ENCODE data around the gene PIAS4.

Gene PIAS4

DNA sequence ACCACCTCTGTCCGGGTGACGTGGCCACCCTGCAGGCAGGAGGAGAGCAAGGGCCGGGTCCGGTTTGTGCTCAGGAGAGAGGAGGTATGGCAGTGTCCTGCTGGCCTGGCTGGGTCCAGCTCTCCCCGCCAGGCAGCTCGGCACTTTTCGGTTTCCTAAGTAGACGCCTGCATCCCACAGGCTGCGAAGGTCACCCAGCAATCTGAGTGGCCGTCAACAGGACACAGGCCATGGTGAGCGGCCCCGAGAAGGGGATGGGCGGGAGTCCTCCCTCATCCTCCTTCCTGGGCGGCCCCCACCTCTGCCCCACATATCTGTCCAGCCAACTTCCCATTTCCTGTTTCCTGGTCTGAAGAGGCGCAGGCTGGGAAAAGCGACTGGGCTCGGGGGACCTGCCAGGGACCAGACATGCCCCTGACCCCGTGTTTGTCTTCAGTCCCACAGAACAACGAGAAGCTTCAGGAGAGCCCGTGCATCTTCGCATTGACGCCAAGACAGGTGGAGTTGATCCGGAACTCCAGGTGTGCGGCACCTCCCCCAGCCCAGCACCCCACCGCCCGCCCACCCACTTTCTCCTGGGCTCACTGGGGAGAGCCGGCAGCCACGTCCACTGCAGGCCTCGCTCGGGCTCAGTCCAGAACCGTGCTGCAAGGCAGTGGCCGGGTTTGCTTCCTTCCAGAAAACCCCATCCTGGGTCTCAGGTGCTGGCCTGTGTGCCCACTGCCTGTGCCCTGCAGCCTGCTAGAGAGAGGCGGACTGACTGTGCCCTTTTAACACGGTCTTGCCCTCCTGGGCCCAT lies 16.3 kb downstream of the PIAS4 start:
- no peak for DNase-seq (ENCODE audit: low read depth)

DNA sequence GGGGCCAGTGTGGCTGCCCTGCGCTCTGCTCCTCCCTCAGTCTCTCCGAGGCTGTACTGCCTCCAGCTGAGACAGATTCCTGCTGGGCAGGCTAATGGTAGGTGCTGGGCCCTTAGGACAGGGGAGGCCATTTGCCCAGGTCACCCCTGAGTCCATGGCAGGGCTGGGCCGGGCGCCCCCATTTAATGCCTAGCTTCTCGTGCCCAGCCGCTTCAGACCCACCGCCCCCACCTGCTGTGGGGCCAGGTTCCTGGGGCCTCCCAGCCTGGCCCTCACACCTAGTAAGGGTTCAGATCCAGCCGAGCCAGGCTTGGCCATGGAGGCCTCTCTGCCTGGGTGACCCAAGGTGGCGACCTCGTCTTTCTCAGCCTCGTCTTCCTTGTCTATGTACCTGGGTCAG lies 17.8 kb downstream of the PIAS4 start:
- no peak for DNase-seq (ENCODE audit: low read depth)

DNA sequence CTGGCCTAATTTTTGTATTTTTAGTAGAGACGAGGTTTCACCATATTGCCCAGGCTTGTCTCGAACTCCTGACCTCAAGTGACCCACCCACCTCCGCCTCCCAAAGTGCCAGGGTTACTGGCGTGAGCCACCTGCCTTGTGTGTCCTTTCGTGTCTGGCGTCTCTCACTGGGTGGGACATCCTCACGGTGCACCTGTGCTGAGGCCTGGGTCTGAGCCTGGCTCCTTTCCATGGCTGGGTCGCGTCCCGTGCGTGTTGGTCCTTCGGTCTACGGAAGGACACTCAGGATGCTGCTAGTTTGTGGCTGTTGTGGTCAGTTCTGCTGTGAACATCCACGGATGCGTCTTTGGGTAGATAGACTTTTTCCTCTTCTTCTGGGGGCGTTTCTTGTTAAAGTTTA lies 19.6 kb downstream of the PIAS4 start:
- no peak for DNase-seq (ENCODE audit: low read depth)

DNA sequence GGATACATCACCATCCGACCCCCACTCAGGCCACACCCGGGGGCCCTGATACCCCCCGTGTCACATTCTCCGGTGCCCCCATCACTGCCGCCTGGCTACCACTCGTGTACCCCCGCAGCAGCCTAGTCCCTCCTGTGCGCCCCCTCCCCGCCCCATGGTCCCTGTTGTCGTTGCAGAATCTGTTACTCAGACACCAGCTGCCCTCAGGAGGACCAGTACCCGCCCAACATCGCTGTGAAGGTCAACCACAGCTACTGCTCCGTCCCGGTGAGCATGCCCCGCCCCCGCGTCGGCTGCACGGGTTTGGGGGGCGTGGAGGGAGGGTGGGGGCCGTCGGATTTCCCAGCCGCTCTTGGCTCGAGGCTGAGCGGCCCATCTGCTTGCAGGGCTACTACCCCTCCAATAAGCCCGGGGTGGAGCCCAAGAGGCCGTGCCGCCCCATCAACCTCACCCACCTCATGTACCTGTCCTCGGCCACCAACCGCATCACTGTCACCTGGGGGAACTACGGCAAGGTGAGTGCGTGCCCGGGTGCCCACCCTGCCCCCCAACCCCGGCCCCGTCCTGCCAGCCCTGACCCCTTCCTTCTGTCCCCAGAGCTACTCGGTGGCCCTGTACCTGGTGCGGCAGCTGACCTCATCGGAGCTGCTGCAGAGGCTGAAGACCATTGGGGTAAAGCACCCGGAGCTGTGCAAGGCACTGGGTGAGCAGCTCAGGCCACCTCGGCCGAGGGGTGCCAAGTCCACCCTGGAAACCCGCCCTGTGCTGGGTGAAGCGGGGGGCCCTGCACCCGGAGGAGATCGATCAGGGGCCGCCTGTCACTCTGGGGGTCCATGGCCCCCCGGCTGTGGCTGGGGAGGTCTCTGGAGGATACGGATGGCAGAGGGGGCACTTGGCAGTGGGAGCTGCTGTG lies 21.1 kb downstream of the PIAS4 start:
- DNase-seq (ENCODE audit: low read depth), result no peak

DNA sequence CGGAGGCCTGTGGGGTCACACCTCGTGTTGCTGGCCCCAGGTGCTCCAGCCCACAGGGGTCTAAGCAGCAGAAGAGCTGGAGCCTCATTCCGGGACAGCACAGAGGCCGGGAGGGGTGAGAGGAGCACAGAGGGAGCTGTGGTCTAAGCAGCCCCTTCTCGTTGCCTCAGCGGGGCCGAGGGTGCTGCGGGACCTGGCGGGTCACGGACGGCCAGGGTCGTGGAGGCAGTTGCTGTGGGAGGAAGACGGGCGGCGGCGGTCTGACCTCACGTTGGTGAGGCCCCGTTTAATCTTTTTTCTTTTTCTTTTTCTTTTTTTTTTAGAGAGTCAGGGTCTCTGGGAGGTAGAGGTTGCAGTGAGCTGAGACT lies 21.7 kb downstream of the PIAS4 start:
- DNase-seq (ENCODE audit: low read depth), result no peak

DNA sequence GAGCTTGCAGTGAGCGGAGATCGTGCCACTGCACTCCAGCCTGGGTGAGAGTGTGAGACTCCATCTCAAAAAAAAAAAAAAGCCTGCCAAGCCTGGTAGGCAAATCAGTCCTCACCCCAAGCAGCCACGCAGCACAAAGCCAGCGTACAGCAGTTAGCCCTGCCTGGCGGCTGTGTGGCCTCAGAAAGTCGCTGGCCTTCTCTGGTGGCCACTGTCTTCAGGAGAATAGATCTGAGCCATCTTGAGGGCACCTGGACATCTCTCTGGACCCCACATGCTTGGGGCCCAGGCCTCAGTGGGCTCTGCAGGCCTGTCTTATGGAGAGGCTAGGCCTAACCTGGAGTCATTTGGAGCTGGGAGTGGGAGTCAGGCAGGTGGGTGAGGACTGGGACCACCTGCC lies 23.0 kb downstream of the PIAS4 start:
- no peak for DNase-seq (ENCODE audit: low read depth)

DNA sequence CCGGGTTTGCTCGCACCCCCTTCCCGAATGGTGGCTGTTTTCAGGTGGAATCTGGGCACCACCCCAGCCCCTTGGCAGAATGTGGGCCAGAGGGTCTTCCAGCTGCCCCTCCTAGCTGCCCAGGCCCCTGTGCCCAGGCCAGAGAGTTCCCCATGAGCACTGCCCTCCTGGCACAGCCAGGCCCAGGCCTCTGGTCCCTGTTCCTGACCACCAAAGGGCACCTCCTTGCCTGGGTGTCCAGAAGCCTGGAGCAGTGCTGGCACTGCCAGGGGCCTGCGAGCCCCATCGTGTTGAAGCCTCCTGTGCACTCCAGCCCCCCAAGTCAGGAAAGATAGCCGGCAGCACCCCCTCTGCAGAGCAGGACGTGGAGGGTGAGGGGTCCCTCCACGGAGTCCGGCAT lies 23.4 kb downstream of the PIAS4 start:
- DNase-seq (ENCODE audit: low read depth), result no peak

DNA sequence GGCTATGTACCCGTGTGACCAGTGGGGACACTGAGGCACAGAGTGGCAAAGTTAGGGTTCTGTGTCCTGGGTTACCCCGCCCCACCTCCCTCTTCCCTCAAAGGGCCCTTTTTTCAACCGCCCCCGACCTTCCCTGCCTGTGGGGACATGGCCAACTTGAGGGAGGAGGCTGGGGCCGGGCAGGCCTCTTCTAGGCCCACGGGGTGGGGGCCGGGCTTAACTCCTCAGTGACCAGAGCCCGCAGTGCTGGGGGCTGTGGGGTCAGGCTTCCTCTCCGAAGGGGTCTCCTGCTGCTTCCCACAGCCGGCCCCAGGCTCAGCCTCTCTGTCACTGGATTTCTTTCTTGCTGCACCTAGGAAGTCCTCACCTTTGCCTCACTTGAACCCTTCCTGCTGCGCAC lies 23.9 kb downstream of the PIAS4 start:
- no peak for DNase-seq (ENCODE audit: low read depth)

DNA sequence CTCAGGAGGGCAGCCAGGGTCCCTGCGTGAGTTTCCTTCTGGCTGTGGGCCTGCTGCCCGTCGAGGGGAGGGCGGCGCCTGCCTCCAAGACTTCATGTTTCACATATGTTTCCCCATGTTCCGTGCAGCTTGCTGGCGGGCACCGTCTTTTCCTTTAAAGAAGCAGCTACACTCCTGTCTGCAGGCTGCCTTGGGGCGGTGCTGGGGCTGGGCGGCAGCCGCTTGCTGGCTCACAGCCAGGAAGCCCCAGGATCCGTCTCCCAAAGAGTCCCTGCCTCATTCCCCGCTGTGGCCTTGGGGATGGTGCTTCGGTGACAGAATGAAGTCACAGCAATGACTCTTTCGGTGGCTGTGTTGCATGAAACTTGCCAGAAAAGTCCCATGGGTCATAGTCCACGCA lies 24.9 kb downstream of the PIAS4 start:
- no peak for DNase-seq (ENCODE audit: low read depth)

DNA sequence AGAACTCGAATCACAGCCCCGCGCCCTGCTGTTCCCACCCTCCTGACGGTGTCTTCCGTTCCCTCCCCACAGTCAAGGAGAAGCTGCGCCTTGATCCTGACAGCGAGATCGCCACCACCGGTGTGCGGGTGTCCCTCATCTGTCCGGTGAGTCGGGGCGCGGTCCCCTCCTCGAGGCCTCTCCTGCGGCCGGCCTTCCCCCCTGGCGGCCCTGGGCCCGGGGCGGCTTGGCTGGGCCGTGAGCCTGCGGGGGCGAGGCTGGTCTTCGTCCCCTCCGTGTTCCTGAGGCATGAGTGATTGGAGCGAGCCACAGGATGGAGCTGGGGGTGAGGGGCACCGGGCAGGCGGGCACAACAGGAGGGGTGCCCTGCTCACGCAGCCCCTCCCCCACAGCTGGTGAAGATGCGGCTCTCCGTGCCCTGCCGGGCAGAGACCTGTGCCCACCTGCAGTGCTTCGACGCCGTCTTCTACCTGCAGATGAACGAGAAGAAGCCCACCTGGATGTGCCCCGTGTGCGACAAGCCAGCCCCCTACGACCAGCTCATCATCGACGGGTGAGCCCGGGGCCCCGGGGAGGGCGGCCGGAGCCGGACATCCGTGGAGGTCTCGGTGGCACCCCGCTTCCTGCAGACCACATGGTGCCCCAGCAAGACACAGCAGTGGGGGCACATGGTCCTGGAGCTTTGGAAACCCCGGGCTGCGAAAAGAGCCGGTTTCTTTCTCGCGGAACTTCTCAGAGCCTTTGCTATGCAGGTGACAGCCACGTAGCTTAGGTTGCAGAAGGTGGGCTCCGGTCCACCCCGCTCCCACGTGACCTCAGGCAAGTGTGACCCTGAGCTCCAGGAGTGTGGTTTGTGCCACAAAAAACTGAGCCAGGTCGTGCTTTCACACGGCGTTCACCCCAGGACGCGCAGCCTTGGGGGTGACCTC lies 25.8 kb downstream of the PIAS4 start:
- no peak for DNase-seq (ENCODE audit: low read depth)

DNA sequence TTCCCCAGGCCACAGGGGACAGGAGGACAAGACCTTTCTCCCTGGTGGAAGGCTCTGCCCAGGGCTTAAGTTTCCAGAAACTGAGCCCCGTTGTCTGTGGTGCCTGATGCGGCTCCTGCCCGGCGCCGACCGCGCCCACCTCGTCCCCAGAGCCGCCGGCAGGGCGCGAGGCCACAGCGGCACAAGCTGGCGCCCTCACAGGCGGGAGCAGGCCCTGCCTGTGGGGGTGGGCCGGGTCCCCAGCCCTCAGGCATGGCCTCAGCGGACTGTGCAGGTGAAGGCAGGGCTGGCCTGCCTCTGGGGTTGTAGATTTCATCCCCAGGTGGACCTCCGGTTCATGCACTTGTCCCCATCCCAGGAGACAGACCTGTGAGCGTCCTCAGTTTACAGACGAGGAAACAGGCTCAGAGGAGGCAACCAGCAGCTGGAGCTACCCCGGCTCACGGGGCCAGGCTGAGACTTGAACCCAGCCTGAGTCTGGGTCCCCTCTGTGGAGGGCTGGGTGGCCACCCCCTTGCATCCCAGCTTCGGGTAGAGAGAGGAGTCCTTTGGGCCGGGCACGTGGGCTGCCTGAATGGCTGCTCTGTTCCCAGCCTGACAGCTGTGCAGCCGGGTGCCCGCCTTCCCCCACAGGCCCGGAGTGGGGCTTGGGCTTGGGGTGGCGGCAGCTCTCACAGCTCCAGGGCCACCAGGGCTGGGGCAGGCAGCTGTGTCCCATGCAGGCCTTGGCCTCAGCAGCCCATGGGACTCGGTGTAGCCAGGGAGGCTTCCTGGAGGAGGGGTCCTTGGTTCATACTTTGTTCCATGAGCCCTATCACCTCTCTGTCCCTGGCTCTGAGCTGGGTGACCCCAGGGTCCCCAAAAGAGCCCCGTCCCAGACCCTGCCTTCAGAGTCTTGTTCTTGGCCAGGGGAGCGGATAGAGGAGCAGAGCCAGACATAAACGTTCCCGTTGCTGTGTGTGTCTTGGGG lies 26.8 kb downstream of the PIAS4 start:
- no peak for DNase-seq (ENCODE audit: low read depth)

DNA sequence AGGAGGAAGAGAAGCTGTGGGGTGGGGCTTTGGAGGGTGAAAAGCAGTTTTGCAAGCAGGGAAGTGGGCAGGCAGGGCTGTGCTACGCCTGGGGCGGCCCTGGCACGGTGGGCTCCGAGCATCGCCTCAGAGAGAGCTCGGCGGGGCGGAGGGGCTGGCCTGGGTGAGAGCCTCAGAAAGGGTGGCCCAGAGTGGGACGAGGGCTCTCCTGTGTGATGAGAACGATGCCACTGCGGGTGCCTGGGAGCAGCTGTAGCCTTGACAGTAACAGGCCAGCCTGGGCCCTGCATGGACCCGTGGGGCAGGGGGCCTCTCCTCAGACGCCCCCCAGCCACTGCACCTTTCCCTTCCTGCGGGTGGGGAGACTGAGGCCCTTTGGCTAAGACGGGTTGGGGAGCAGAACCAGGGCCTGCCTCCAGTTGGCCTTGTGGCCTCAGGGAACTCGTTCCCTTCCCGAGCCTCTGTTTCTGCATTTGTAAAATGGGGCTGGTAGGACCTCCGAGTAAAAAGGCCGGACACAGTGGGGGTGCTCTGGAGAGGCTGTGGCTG lies 27.6 kb downstream of the PIAS4 start:
- no peak for DNase-seq (ENCODE audit: low read depth)

DNA sequence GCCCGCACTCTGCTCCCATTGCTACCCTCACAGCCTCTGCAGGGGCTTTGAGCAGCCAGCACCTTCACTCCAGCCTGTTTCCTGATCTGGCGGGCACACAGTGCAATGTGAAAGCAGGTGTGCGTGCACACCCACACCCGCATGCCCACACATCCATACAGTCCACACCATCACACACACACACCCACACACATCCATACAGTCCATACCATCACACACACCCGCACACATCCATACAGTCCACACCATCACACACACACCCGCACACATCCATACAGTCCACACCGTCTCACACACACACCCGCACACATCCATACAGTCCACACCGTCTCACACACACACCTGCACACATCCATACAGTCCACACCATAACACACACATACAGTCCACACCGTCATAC lies 28.0 kb downstream of the PIAS4 start:
- no peak for DNase-seq (ENCODE audit: low read depth)

DNA sequence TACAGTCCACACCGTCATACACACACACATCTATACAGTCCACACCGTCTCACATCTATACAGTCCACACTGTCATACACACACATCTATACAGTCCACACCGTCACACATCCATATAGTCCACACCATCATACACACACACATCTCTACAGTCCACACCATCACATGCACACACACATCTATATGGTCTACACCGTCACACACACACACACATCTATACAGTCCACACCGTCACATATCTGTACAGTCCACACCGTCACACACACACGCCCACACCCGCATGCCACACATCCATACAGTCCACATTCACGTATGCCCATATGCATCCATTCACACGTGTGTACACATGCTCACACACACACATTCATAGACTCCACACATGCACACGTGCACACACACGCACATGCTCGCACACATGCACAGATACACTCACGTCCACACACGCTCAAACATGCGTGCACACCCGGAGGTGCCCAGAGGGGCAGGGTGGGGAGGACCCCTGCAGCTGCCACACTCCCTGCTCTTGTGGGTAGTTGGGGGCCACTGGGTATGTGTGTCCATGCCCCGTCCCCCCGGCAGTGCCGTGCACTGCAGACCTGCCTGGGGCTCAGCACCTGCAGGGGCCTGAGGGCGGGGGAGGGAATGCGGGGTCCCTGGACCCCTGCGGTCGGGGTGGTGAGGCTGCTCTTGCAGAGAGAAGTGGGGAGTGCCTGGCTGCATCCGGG lies 29.2 kb downstream of the PIAS4 start:
- no peak for DNase-seq (ENCODE audit: low read depth)

DNA sequence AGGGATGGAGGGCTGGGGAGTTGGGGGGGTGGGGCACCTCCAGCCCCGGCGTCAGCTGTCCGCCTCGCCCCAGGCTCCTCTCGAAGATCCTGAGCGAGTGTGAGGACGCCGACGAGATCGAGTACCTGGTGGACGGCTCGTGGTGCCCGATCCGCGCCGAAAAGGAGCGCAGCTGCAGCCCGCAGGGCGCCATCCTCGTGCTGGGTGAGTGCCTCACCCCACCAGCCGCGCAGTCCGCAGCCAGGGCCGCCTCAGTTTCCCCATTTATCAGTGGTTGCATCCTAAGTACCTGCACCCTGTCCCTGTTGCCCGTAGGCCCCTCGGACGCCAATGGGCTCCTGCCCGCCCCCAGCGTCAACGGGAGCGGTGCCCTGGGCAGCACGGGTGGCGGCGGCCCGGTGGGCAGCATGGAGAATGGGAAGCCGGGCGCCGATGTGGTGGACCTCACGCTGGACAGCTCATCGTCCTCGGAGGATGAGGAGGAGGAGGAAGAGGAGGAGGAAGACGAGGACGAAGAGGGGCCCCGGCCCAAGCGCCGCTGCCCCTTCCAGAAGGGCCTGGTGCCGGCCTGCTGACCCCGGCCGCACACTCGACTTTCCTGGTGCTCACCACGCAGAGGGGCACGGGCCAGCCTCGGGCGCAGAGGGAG lies 29.9 kb downstream of the PIAS4 start:
- no peak for DNase-seq (ENCODE audit: low read depth)

DNA sequence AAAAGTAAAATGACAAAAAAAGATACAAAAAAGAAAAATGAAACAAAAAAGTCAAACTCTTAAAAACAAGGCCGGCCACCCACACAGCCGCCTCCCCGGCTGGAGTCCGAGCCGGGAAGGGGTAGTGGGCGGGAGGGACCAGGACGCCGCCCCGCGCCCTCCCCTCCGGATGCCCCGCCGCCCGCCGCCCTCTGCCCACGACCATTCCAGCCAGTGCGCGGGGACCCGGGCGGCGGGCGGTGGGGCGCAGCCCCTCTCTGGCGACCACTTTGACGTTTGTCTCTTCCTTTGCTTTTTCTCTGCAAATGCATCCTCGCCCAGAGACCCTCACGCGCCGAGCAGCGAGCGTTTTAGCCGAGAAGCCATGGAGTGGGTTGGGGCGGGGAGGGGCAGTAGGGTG lies 30.5 kb downstream of the PIAS4 start:
- no peak for DNase-seq (ENCODE audit: low read depth)

DNA sequence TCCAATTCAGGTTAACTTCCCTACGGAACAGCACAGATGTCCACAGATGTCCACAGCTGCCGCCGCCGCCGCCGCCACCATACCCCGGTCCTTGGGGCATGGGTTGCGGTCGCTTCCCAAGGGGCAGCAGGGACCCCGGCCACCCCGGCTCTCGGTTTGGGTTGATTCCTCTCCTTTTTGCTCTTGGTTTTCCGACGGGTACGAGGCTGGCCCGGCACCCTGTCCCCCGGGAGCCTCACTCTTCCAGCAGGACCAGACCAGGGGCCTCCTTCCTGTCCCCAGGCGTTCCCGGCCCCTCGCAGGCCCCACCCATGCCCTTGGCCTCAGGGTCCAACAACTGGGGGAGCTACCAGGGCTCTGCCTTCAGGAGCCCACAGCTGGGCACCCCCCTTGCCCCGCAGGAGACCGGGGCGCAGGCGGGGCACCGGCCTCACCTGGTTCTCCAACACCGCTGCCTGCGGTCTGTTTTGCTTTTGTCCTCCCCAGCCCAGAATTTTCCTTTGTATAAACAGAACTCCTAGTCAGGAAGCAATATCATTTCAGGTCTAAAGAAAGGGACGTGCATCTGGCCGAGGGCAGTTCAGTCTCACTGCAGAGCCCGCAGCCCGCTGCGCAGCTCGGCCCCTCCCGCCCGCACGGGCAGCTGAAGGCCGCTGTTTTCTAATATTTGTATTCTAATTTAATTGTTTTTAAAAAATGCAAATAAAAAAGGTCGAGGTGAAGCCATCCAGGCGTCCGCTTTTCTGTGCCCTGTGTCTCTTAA lies 31.3 kb downstream of the PIAS4 start:
- DNase-seq (ENCODE audit: low read depth), result no peak

DNA sequence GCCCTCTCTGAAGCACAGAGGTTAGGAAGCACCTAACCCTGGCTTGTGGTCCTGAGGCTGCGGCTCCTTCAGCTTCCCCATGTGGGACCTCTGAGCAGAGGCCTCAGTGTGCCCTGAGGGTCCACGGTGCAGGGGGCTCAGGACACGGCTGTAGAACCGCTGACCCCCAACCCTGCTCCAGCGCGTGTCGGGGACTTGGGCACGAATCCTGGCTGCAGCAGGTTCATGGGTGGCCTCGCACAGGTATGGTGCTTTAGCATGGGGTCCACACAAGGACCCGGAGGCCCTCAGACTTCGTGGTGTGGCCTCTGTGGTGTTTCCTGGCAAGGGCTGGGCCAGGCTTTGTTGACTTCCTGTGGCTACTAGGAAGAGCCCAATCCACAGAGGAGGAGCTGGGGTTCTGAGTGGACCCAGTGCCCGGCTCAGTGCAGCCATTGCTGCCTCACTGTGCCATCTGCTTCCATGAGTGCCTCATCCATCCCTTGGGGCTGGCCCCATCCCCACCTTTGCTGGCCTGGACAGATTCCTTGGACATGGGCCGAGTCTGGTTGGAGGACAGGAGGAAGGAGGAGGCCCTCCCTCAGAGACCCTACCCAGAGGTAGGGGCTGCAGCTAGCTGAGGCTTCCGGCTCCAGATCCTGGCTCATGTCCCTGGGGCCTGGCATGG lies 34.7 kb downstream of the PIAS4 start:
- DNase-seq (ENCODE audit: low read depth), result no peak
